ENCODE measurements around the gene CHN2. TPM values are rescaled to one million over a fixed set of nuclear protein-coding genes. Genes with fewer than 3 reads are reported as not detected.

The CHN2 gene
- total RNA-seq, 2 donors from 2014 or later, result 7.0 to 29.1 TPM

DNA sequence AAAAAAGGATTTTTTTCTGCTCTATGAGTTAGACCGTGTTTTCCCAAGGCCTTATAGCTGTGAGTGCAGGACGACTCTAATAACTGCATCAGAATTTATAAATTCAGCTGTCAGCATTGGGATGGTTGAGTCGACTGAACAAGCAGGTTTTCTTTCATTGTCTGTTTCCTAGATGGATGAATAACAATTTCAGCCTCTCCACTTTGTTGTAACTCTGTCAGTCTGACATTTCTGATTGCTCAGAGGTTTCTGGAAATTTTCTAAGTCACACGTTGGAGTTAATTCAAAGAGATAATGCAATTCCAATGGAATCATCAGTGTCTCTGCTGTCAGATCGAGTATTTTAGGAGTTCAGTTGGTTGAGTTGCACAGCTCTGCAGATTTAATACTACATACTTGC lies 159.2 kb downstream of the CHN2 start:
- no peaks in the 10 kb centered on the region for H3K4me1 ChIP-seq (replicated peaks)

DNA sequence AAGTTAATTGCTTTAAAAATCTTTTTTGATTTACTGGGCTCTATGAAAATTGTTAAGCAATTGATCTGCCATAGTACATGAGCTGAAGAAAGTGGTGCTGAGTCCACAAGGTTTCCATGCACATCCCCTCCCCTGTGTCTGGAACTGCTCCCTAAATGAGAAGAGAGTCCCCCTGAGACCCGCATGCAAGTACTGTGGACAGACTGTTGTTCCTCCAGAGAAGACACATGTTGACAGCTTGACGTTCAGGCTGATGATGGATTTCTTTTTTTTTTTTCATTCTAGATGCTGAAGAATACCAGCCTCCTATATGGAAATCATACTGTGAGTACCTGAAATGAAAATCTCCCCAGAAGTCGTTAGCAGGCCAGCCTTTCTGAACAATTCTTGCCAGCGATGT lies 159.8 kb downstream of the CHN2 start:
- Histone ChIP-seq H3K4me1 (replicated peaks) (no peaks in the 10 kb centered on the region), H3K9me3 (no peaks in the 10 kb centered on the region), H3K4me3 (no peak overlapping the region), H3K27me3 (replicated peaks; ENCODE audit: insufficient read depth) (no peaks in the 10 kb centered on the region), H3K36me3 (no peaks in the 10 kb centered on the region), H3K27ac (no peak overlapping the region)
- intact Hi-C loops (cut with DNase I), result no loop called here
- 93% methylated on average over 4 of the region's 4 CpGs for WGBS
- no peak for DNase-seq (ENCODE audit: low spot score)
- TF ChIP-seq POLR2AphosphoS5 (IDR thresholded peaks at IDR 0.05) (no peak), POLR2A (IDR thresholded peaks at IDR 0.05) (no peak)
- TF ChIP-seq, protein P1, sequence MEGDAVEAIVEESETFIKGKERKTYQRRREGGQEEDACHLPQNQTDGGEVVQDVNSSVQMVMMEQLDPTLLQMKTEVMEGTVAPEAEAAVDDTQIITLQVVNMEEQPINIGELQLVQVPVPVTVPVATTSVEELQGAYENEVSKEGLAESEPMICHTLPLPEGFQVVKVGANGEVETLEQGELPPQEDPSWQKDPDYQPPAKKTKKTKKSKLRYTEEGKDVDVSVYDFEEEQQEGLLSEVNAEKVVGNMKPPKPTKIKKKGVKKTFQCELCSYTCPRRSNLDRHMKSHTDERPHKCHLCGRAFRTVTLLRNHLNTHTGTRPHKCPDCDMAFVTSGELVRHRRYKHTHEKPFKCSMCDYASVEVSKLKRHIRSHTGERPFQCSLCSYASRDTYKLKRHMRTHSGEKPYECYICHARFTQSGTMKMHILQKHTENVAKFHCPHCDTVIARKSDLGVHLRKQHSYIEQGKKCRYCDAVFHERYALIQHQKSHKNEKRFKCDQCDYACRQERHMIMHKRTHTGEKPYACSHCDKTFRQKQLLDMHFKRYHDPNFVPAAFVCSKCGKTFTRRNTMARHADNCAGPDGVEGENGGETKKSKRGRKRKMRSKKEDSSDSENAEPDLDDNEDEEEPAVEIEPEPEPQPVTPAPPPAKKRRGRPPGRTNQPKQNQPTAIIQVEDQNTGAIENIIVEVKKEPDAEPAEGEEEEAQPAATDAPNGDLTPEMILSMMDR (IDR thresholded peaks at IDR 0.05), result no peak

More for the DNA sequence above, 159.2 kb downstream of the CHN2 start:
- no peak for DNase-seq (ENCODE audit: low spot score)
- H3K27me3 ChIP-seq (replicated peaks; ENCODE audit: insufficient read depth), result no peaks in the 10 kb centered on the region
- H3K4me3 ChIP-seq, result no peak overlapping the region
- no peaks in the 10 kb centered on the region for H3K36me3 ChIP-seq
- 60% methylated on average over 5 of the region's 5 CpGs for WGBS
- intact Hi-C loops (cut with DNase I), result no loop called here
- H3K27ac ChIP-seq, result no peak overlapping the region
- TF ChIP-seq POLR2AphosphoS5 (IDR thresholded peaks at IDR 0.05), result no peak
- no peak for TF ChIP-seq POLR2A (IDR thresholded peaks at IDR 0.05)
- no peaks in the 10 kb centered on the region for H3K9me3 ChIP-seq

DNA sequence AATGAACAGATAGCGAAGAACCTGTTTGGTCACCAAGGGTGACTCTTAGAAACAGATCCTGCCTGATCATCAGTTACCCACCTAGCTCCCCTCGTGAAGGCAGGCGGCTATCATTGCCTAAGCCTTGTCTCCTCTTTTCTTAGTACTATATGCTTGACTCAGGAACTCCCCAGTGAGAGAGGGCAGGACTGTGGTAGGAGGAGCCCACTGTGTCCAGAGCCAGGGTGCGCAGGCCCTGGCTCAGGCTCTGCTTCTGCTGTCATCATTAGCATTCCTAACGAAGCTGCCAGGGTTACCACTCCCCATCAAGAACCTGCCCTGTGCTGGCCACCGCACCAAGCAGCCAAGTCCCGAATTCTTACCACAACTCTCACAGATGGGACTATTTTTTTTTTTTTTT lies 160.8 kb downstream of the CHN2 start:
- no peaks in the 10 kb centered on the region for H3K36me3 ChIP-seq
- intact Hi-C loops (cut with DNase I), result no loop called here
- H3K27ac ChIP-seq, result no peak overlapping the region
- H3K4me3 ChIP-seq, result no peak overlapping the region
- 99% methylated on average over 7 of the region's 7 CpGs for WGBS
- no peak for DNase-seq (ENCODE audit: low spot score)
- H3K9me3 ChIP-seq, result no peaks in the 10 kb centered on the region
- H3K27me3 ChIP-seq (replicated peaks; ENCODE audit: insufficient read depth), result no peaks in the 10 kb centered on the region
- no peaks in the 10 kb centered on the region for H3K4me1 ChIP-seq (replicated peaks)
- TF ChIP-seq, protein P1 (IDR thresholded peaks at IDR 0.05), result no peak
- TF ChIP-seq POLR2A (IDR thresholded peaks at IDR 0.05), result no peak
- TF ChIP-seq POLR2AphosphoS5 (IDR thresholded peaks at IDR 0.05), result no peak

DNA sequence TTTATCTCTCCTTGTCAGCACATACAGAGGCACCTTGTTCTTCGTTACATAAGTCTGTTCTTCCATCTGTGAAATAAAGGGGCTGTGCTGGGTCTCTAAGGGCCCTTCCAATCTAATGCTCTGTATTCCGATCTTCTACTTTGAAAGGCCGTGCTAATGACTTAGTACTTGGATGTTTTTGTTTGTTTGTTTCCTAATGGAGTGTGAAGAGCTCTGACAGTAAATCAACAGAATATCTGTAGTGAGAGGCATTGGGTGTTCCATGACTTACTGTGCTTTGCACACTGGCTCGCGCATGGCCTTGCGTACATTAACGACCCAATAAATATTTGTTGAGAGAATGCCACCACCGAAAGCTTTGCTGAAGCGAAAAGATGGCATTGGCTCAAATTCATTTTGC lies 162.1 kb downstream of the CHN2 start:
- Histone ChIP-seq H3K9me3 (no peaks in the 10 kb centered on the region), H3K27ac (no peak overlapping the region), H3K4me1 (replicated peaks) (no peaks in the 10 kb centered on the region), H3K27me3 (replicated peaks; ENCODE audit: insufficient read depth) (no peaks in the 10 kb centered on the region), H3K4me3 (no peak overlapping the region), H3K36me3 (no peaks in the 10 kb centered on the region)
- TF ChIP-seq, protein P1 (IDR thresholded peaks at IDR 0.05), result no peak
- no peak for TF ChIP-seq POLR2A (IDR thresholded peaks at IDR 0.05)
- TF ChIP-seq POLR2AphosphoS5 (IDR thresholded peaks at IDR 0.05), result no peak
- 77% methylated on average over 9 of the region's 9 CpGs for WGBS
- DNase-seq (ENCODE audit: low spot score), result no peak
- intact Hi-C loops (cut with DNase I), result no loop called here

GRCh38 chr7:29359482-29360093 lies 165.0 kb downstream of the CHN2 start:
- H3K27me3 ChIP-seq (replicated peaks; ENCODE audit: insufficient read depth), result no peaks in the 10 kb centered on the region
- no peak overlapping the region for H3K27ac ChIP-seq
- no peaks in the 10 kb centered on the region for H3K36me3 ChIP-seq
- peaks cover 3% of the 10 kb centered on the region for H3K4me1 ChIP-seq (replicated peaks)
- WGBS, result 86% methylated on average over 4 of the region's 4 CpGs
- no peak for TF ChIP-seq POLR2AphosphoS5 (IDR thresholded peaks at IDR 0.05)
- TF ChIP-seq, protein P1 (IDR thresholded peaks at IDR 0.05), result no peak
- TF ChIP-seq POLR2A (IDR thresholded peaks at IDR 0.05), result no peak
- DNase-seq (ENCODE audit: low spot score), result no peak
- H3K9me3 ChIP-seq, result no peaks in the 10 kb centered on the region
- H3K4me3 ChIP-seq, result no peak overlapping the region
- intact Hi-C loops (cut with DNase I), result no loop called here

All from prostate gland (tissue), 2 donors.